Measurements from ENCODE around the gene JAM2. TPM values are rescaled to one million over a fixed set of nuclear protein-coding genes. Genes with fewer than 3 reads are reported as not detected.
A peak's percentile ranks its signal among the peaks of the same experiment; 100 is the strongest.

JAM2 gene
- total RNA-seq, 2 experiments from 2014 or later: 1.5 TPM

- POLR2A ChIA-PET: no interaction called here
- no peaks in the 10 kb centered on the region for H3K9me3 Mint-ChIP-seq
- H3K36me3 Mint-ChIP-seq (ENCODE audit: low read depth): peaks cover 24% of the 10 kb centered on the region
- peaks cover 46% of the 10 kb centered on the region for H3K4me1 Mint-ChIP-seq (ENCODE audit: low read depth)
- H3K27me3 Mint-ChIP-seq: no peaks in the 10 kb centered on the region
- H3K4me3 Mint-ChIP-seq: peak overlapping the region; percentile 91
- no peak for ATAC-seq
- no peak for DNase-seq
- CTCF ChIA-PET: no interaction called here
- H3K27ac Mint-ChIP-seq: no peak overlapping the region
- TF ChIP-seq CTCF (IDR thresholded peaks at IDR 0.05): no peak
- intact Hi-C loops (cut with micrococcal nuclease): no loop called here
Measured at GRCh38 chr21:25737421-25737820, 98.4 kb downstream of the JAM2 start.

GRCh38 chr21:25742900-25743299 lies 103.8 kb downstream of the JAM2 start:
- ATAC-seq (no peak), DNase-seq (no peak)
- H3K4me3 Mint-ChIP-seq: no peak overlapping the region
- H3K9me3 Mint-ChIP-seq: no peaks in the 10 kb centered on the region
- H3K27ac Mint-ChIP-seq: no peak overlapping the region
- POLR2A ChIA-PET: interaction anchor here (1.0 to 1.3 kb wide), 3 partner anchors 8 to 59 kb away, joined by 3 read pairs; partner anchors contain the start of genes ATP5PF and GABPA
- H3K4me1 Mint-ChIP-seq (ENCODE audit: low read depth): peaks cover 22% of the 10 kb centered on the region
- intact Hi-C loops (cut with micrococcal nuclease): no loop called here
- peaks cover 13% of the 10 kb centered on the region for H3K36me3 Mint-ChIP-seq (ENCODE audit: low read depth)
- CTCF ChIA-PET: interaction anchor here (1.4 kb wide), 1 partner anchor 59 kb away, joined by 3 read pairs; no protein-coding TSS in a partner anchor
- H3K27me3 Mint-ChIP-seq: no peaks in the 10 kb centered on the region
- TF ChIP-seq CTCF (IDR thresholded peaks at IDR 0.05): no peak

- intact Hi-C loops (cut with micrococcal nuclease): no loop called here
Measured at GRCh38 chr21:25744854-25745253, 105.8 kb downstream of the JAM2 start.

GRCh38 chr21:25750085-25750484 lies 111.0 kb downstream of the JAM2 start:
- ATAC-seq: peak; percentile 70
- no peak for TF ChIP-seq CTCF (IDR thresholded peaks at IDR 0.05)
- POLR2A ChIA-PET: interaction anchor here (1.0 to 1.2 kb wide), 2 partner anchors 11 to 243 kb away, joined by 3 read pairs; no protein-coding TSS in a partner anchor
- Mint-ChIP-seq H3K27me3 (no peaks in the 10 kb centered on the region), H3K4me1 (ENCODE audit: low read depth) (peaks cover 13% of the 10 kb centered on the region), H3K9me3 (no peaks in the 10 kb centered on the region), H3K27ac (peak overlapping the region; percentile 75), H3K36me3 (ENCODE audit: low read depth) (peaks cover 23% of the 10 kb centered on the region), H3K4me3 (no peak overlapping the region)
- CTCF ChIA-PET: interaction anchor here (1.2 to 5.3 kb wide), 3 partner anchors 40 to 142 kb away, joined by 3 to 31 read pairs (median 3); no protein-coding TSS in a partner anchor
- peak; percentile 52 for DNase-seq
- intact Hi-C loops (cut with micrococcal nuclease): no loop called here

More at GRCh38 chr21:25744854-25745253, 105.8 kb downstream of the JAM2 start:
- Mint-ChIP-seq H3K27ac (no peak overlapping the region), H3K4me1 (ENCODE audit: low read depth) (peaks cover 18% of the 10 kb centered on the region), H3K36me3 (ENCODE audit: low read depth) (peaks cover 17% of the 10 kb centered on the region), H3K9me3 (no peaks in the 10 kb centered on the region), H3K4me3 (no peak overlapping the region), H3K27me3 (no peaks in the 10 kb centered on the region)
- CTCF ChIA-PET: interaction anchor here (0.7 to 1.1 kb wide), 2 partner anchors 10 to 118 kb away, joined by 3 read pairs; no protein-coding TSS in a partner anchor
- POLR2A ChIA-PET: interaction anchor here (1.1 kb wide), 1 partner anchor 15 kb away, joined by 4 read pairs; no protein-coding TSS in a partner anchor
- TF ChIP-seq CTCF (IDR thresholded peaks at IDR 0.05): no peak
- ATAC-seq: no peak
- DNase-seq: no peak

- H3K4me1 Mint-ChIP-seq (ENCODE audit: low read depth): peaks cover 21% of the 10 kb centered on the region
- intact Hi-C loops (cut with micrococcal nuclease): no loop called here
- ChIA-PET CTCF (interaction anchor here (1.4 to 2.0 kb wide), 2 partner anchors 49 to 144 kb away, joined by 3 to 6 read pairs; no protein-coding TSS in a partner anchor), POLR2A (no interaction called here)
- no peaks in the 10 kb centered on the region for H3K27me3 Mint-ChIP-seq
- H3K9me3 Mint-ChIP-seq: no peaks in the 10 kb centered on the region
- ATAC-seq (no peak), DNase-seq (no peak)
- peaks cover 29% of the 10 kb centered on the region for H3K36me3 Mint-ChIP-seq (ENCODE audit: low read depth)
- no peak for TF ChIP-seq CTCF (IDR thresholded peaks at IDR 0.05)
- no peak overlapping the region for H3K4me3 Mint-ChIP-seq
- no peak overlapping the region for H3K27ac Mint-ChIP-seq
Measured at GRCh38 chr21:25752416-25752815, 113.4 kb downstream of the JAM2 start.

Measured in activated CD8-positive, alpha-beta T cell treated with anti-CD3 and anti-CD28 coated beads for 36 hours (primary cell).